GM12873 (cell line): ENCODE results near the gene RTF2.

Source experiments
- TF ChIP-seq, protein P1 (sequence below): IDR thresholded peaks from 2 replicates; pipeline ENCODE4 v1.5.1; 2012; ENCODE audit warnings: low read depth, mild to moderate bottlenecking, moderate library complexity, low read length, control low read depth; ENCODE audit not compliant: insufficient read depth; ENCODE audit errors: missing control alignments

RTF2 gene

DNA sequence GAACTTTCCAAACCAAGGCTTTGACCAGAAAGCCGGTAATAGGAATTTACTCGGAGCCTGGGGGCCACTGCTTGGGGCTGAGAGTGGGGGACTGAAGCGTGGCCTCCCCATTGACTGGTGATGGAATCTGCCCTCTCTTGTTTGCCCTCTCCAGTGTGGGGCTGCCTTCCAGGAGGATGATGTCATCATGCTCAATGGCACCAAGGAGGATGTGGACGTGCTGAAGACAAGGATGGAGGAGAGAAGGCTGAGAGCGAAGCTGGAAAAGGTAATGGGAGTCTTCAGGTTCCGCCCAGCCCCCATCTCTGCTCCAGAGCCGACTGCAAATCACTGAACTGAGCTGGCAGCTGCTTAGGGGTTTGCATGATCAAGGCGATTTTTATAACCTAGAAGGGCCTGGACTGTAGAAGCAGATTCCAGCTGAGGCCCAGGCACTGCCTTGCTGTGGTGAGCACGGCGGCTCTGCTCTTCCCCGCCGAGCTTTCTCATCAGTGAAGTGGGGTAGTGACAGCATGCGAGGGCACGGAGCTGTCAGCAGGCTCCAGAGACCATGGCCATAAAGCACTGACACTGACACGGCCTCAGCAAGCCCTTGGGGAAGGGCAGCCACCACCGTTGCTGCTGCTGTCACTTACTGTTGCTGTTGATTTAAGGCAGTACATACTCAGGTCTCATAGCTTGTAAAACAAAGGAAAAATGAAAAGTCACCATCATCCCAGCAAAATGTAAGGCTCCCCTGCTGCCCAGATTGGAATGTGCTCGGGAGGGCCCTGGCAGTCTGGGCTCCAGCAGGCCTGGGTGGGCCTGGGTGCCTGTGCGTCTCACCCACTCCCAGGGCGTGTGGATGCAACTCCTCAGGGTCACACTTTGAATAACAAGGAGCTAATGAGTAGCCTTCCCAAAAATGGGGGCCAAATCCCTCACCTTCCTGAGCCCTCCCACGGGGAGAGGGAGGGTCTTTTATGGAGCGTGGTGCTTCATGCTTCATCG lies 45.0 kb downstream of the RTF2 start:
- TF ChIP-seq, protein P1, sequence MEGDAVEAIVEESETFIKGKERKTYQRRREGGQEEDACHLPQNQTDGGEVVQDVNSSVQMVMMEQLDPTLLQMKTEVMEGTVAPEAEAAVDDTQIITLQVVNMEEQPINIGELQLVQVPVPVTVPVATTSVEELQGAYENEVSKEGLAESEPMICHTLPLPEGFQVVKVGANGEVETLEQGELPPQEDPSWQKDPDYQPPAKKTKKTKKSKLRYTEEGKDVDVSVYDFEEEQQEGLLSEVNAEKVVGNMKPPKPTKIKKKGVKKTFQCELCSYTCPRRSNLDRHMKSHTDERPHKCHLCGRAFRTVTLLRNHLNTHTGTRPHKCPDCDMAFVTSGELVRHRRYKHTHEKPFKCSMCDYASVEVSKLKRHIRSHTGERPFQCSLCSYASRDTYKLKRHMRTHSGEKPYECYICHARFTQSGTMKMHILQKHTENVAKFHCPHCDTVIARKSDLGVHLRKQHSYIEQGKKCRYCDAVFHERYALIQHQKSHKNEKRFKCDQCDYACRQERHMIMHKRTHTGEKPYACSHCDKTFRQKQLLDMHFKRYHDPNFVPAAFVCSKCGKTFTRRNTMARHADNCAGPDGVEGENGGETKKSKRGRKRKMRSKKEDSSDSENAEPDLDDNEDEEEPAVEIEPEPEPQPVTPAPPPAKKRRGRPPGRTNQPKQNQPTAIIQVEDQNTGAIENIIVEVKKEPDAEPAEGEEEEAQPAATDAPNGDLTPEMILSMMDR, result no peak

DNA sequence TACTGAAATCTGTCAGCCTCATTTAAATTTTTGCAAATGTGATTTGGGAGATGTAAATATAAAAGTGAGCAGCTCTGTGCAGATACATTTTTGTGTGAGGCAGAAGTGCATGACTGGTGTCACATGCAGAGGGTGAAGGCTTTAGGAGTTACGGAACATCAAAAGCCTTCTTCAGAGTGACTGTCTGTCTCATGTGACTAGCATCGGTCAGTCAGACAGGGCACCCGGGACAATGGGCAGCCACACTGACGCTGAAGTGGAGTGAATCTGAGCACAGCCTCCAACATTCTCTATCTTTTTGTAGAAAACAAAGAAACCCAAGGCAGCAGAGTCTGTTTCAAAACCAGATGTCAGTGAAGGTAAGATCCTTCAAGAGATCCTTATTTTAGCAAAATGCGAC lies 48.2 kb downstream of the RTF2 start:
- TF ChIP-seq, protein P1, result no peak

DNA sequence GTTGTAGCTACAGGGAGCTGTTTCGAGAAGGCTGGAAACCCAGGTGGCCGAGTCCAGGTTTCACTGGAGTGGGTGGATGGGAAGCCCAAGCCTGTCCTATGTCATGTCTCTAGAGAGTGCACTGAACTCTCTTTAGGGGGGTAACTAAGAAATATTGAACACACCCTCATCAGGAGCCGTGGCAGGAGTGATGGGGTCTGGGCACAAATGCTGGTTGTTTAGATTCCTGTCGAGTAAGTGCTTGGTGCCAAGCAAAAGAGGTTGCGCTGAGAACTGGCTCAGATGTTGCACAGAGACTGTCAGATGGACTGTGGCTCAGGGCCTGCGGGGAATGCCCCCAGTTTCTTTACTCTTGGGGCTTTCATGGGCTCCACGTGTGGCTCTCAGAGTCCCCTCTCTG lies 48.8 kb downstream of the RTF2 start:
- TF ChIP-seq, protein P1, result no peak

DNA sequence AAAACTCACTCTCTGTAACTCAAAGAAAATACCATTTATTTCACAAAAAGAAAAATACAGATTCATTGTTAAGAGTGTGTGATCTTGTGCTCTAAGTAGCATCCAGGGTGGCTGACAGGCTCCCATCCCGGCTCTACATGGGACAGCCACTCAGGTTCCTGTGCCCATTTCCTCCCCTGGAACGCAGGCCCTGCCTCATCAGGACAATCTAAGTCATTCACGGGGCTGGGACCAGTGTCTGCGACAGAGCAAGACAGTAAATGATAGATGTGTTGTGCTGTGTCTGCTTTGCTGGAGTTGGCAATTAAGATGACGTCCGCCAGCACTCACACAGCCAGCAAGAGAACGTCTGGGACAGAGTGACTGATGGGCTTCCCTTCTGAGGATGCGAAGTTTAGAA lies 49.2 kb downstream of the RTF2 start:
- TF ChIP-seq, protein P1, result no peak

DNA sequence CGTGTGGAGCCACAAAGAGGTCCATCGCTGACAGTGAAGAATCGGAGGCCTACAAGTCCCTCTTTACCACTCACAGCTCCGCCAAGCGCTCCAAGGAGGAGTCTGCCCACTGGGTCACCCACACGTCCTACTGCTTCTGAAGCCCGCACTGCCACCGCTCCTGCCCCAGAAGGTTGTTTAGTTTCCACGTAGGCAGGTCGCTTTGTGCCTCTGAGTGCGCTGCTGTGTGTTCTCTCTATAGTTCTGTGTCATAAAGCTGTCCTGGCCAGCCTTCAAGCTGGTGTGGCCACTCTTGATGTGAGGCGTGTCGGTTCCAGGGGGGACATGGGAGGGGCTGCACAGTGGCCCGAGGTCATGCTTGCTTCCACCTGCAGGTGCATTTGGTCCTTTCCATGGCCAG lies 49.7 kb downstream of the RTF2 start:
- TF ChIP-seq, protein P1, result no peak

DNA sequence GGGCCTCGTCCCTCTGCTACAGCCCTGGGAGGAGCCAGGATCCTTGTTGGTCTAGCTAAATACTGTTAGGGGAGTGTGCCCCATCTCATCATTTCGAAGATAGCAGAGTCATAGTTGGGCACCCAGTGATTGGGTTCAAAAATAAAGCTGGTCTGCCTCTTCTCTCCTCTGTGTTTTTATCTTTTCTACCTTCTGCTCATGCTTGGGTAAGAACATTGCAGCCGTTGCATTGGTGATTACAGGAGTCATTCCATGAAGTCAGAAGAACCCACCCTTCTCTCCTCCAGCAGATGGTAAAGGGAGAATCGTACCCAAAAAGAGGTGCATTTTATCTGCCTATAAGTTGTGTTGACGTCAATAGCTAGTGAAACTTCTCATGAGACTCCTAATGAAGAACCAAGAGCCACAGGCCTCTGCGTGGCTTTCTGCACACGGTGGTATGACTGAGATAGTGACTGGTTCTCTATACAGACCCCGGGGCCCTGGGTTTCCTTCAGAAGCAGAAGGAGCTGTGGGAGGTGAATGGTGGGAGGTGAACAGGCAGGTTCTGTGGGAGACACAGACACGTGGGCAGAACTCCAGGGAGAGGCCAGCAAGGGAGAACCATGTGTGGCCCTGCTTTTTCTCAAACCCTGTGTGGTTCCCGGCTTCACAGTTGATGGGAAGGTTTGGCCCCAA lies 50.4 kb downstream of the RTF2 start:
- TF ChIP-seq, protein P1, result no peak

DNA sequence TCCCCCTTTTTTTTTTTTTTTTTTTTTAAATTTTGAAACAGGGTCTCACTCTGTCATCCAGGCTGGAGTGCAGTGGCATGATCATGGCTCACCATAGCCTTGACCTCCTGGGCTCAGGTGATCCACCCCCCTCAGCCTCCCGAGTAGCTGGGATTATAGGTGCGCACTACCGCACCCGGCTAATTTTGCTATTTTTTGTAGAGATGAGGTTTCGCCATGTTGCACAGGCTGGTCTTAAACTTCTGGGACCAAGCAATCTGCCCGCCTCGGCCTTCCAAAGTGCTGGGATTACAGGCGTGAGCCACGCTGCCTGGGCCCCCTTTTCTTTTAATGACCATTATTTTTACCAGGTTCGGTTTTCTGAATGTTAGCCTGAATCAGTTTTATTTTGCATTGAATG lies 51.1 kb downstream of the RTF2 start:
- TF ChIP-seq, protein P1, result no peak
